Activated CD4-positive, alpha-beta memory T cell treated with anti-CD3 and anti-CD28 coated beads, Interleukin-2, amount 10 ng/mL, durations not matched to agents 7 days and 5 days (primary cell): ENCODE data around the gene MT2A. TPM values are rescaled to one million over a fixed set of nuclear protein-coding genes. Genes with fewer than 3 reads are reported as not detected.
"Not testable (repeated sequence)": the region's sequence is repeated elsewhere in the genome, so short reads cannot be mapped to it uniquely, and the experiment has no call there.

Source experiments
- CTCF ChIA-PET: fragments of 350-600 bp; sonication (Branson Sonifier 250); formaldehyde crosslinking; loops from one replicate; lab custom pipeline; 2021; ENCODE audit warnings: antibody characterized with exemption, inconsistent platforms; lab: Charles Lee
- POLR2A ChIA-PET: fragments of 350-600 bp; sonication (Branson Sonifier 250); formaldehyde crosslinking; loops from one replicate; lab custom pipeline; 2021; ENCODE audit warnings: antibody characterized with exemption; lab: Charles Lee
- DNase-seq: peaks from one replicate; pipeline ENCODE4 v3.0.0-alpha.2; 2020
- H3K27ac Mint-ChIP-seq: one replicate; pipeline ENCODE4 v1.8.0; 2021; ENCODE audit warnings: mild to moderate bottlenecking, mixed read lengths
- H3K27me3 Mint-ChIP-seq: one replicate; pipeline ENCODE4 v1.8.0; 2021; ENCODE audit warnings: mixed read lengths
- H3K36me3 Mint-ChIP-seq: one replicate; pipeline ENCODE4 v1.8.0; 2021; ENCODE audit warnings: low read depth, mixed read lengths
- H3K4me1 Mint-ChIP-seq: one replicate; pipeline ENCODE4 v1.8.0; 2021; ENCODE audit warnings: mixed read lengths
- H3K4me3 Mint-ChIP-seq: one replicate; pipeline ENCODE4 v1.8.0; 2021; ENCODE audit warnings: mild to moderate bottlenecking, mixed read lengths
- H3K9me3 Mint-ChIP-seq: one replicate; pipeline ENCODE4 v1.8.0; 2021; ENCODE audit warnings: mixed read lengths
- total RNA-seq, 2 experiments: library from RNA; stranded (reverse); gene quantifications; one replicate each; pipeline ENCODE4 v1.2.3, GENCODE V29; 2021

The MT2A gene
- total RNA-seq, 2 experiments from 2014 or later, result 47.9 to 51.4 TPM

- Mint-ChIP-seq H3K36me3 (no peaks in the 10 kb centered on the region), H3K27ac (no peak overlapping the region), H3K9me3 (no peaks in the 10 kb centered on the region), H3K27me3 (peaks cover 19% of the 10 kb centered on the region), H3K4me1 (peaks cover 53% of the 10 kb centered on the region), H3K4me3 (no peak overlapping the region)
- ChIA-PET POLR2A (interaction anchor here (3.1 to 4.1 kb wide), 2 partner anchors 12 to 69 kb away, joined by 12 to 17 read pairs; partner anchors contain the start of genes MT1E and MT1X), CTCF (interaction anchor here (1.2 to 2.6 kb wide), 3 partner anchors 12 to 37 kb away, joined by 4 to 8 read pairs (median 4); partner anchors contain the start of gene MT1E)
- DNase-seq, result no peak
Observed at GRCh38 chr16:56613706-56614105, 5.3 kb downstream of the MT2A start.

- ChIA-PET POLR2A (interaction anchor here (3.1 kb wide), 1 partner anchor 11 kb away, joined by 12 read pairs; the partner anchor contains the start of gene MT1E), CTCF (no interaction called here)
- Mint-ChIP-seq H3K27me3 (peaks cover 26% of the 10 kb centered on the region), H3K4me1 (peaks cover 45% of the 10 kb centered on the region), H3K27ac (no peak overlapping the region), H3K4me3 (no peak overlapping the region), H3K9me3 (no peaks in the 10 kb centered on the region), H3K36me3 (no peaks in the 10 kb centered on the region)
- DNase-seq, result no peak
Observed at GRCh38 chr16:56614549-56614991, 6.2 kb downstream of the MT2A start.

- CTCF ChIA-PET, result no interaction called here
- no peaks in the 10 kb centered on the region for H3K36me3 Mint-ChIP-seq
Observed at GRCh38 chr16:56615353-56615752, 7.0 kb downstream of the MT2A start.

GRCh38 chr16:56616608-56617211, 8.3 kb downstream of the MT2A start:
- ChIA-PET CTCF (no interaction called here), POLR2A (interaction anchor here (0.9 to 1.4 kb wide), 2 partner anchors 10 to 14 kb away, joined by 3 to 5 read pairs; no protein-coding TSS in a partner anchor)
- H3K4me1 Mint-ChIP-seq, result peaks cover 28% of the 10 kb centered on the region
- no peak for DNase-seq
- peaks cover 31% of the 10 kb centered on the region for H3K27me3 Mint-ChIP-seq
- no peak overlapping the region for H3K4me3 Mint-ChIP-seq
- H3K9me3 Mint-ChIP-seq, result no peaks in the 10 kb centered on the region
- no peaks in the 10 kb centered on the region for H3K36me3 Mint-ChIP-seq
- H3K27ac Mint-ChIP-seq, result no peak overlapping the region

More at GRCh38 chr16:56615353-56615752, 7.0 kb downstream of the MT2A start:
- peaks cover 30% of the 10 kb centered on the region for H3K27me3 Mint-ChIP-seq
- no peak for DNase-seq
- no peaks in the 10 kb centered on the region for H3K9me3 Mint-ChIP-seq
- no peak overlapping the region for H3K4me3 Mint-ChIP-seq
- H3K4me1 Mint-ChIP-seq, result peaks cover 38% of the 10 kb centered on the region
- POLR2A ChIA-PET, result interaction anchor here (3.1 kb wide), 1 partner anchor 10 kb away, joined by 12 read pairs; the partner anchor contains the start of gene MT1E
- no peak overlapping the region for H3K27ac Mint-ChIP-seq

GRCh38 chr16:56617212-56618085, 9.1 kb downstream of the MT2A start:
- Mint-ChIP-seq H3K27me3 (peaks cover 32% of the 10 kb centered on the region), H3K9me3 (no peaks in the 10 kb centered on the region), H3K4me3 (peak overlapping the region; percentile 6), H3K4me1 (peaks cover 27% of the 10 kb centered on the region), H3K36me3 (no peaks in the 10 kb centered on the region), H3K27ac (no peak overlapping the region)
- POLR2A ChIA-PET, result interaction anchor here (0.9 to 1.5 kb wide), 3 partner anchors 9 to 13 kb away, joined by 3 to 6 read pairs (median 5); partner anchors contain the start of gene MT2A
- CTCF ChIA-PET, result interaction anchor here (1.2 kb wide), 1 partner anchor 9 kb away, joined by 3 read pairs; the partner anchor contains the start of gene MT2A
- DNase-seq, result peak; percentile 66

- no peaks in the 10 kb centered on the region for H3K36me3 Mint-ChIP-seq
- CTCF ChIA-PET, result interaction anchor here (1.2 kb wide), 1 partner anchor 10 kb away, joined by 3 read pairs; the partner anchor contains the start of gene MT2A
Observed at GRCh38 chr16:56618138-56618537, 9.8 kb downstream of the MT2A start.

GRCh38 chr16:56620339-56620897, 12.0 kb downstream of the MT2A start:
- no peak for DNase-seq
- peaks cover 19% of the 10 kb centered on the region for H3K4me1 Mint-ChIP-seq
- no peak overlapping the region for H3K4me3 Mint-ChIP-seq
- no peaks in the 10 kb centered on the region for H3K9me3 Mint-ChIP-seq
- POLR2A ChIA-PET, result no interaction called here
- no peak overlapping the region for H3K27ac Mint-ChIP-seq
- H3K36me3 Mint-ChIP-seq, result no peaks in the 10 kb centered on the region
- CTCF ChIA-PET, result interaction anchor here (0.7 kb wide), 2 partner anchors 101 to 161 kb away, joined by 4 to 6 read pairs; no protein-coding TSS in a partner anchor
- peaks cover 46% of the 10 kb centered on the region for H3K27me3 Mint-ChIP-seq

More at GRCh38 chr16:56618138-56618537, 9.8 kb downstream of the MT2A start:
- DNase-seq, result no peak
- H3K4me3 Mint-ChIP-seq, result no peak overlapping the region
- H3K27ac Mint-ChIP-seq, result no peak overlapping the region
- H3K4me1 Mint-ChIP-seq, result peaks cover 26% of the 10 kb centered on the region
- peaks cover 33% of the 10 kb centered on the region for H3K27me3 Mint-ChIP-seq
- no peaks in the 10 kb centered on the region for H3K9me3 Mint-ChIP-seq
- POLR2A ChIA-PET, result interaction anchor here (1.5 kb wide), 1 partner anchor 10 kb away, joined by 6 read pairs; the partner anchor contains the start of gene MT2A

- H3K27ac Mint-ChIP-seq, H3K9me3 Mint-ChIP-seq, H3K4me3 Mint-ChIP-seq, POLR2A ChIA-PET, H3K36me3 Mint-ChIP-seq, DNase-seq: not testable (repeated sequence)
- peaks cover 21% of the 10 kb centered on the region for H3K4me1 Mint-ChIP-seq
- peaks cover 53% of the 10 kb centered on the region for H3K27me3 Mint-ChIP-seq
- CTCF ChIA-PET, result interaction anchor here (2.6 kb wide), 1 partner anchor 21 kb away, joined by 14 read pairs; no protein-coding TSS in a partner anchor
Observed at GRCh38 chr16:56621665-56622445, 13.5 kb downstream of the MT2A start.

- H3K27ac Mint-ChIP-seq, H3K36me3 Mint-ChIP-seq, DNase-seq, H3K4me3 Mint-ChIP-seq, H3K9me3 Mint-ChIP-seq: not testable (repeated sequence)
- POLR2A ChIA-PET, result interaction anchor here (1.2 to 4.8 kb wide), 2 partner anchors 14 to 21 kb away, joined by 3 to 96 read pairs; partner anchors contain the start of gene MT2A
- Mint-ChIP-seq H3K4me1 (peaks cover 14% of the 10 kb centered on the region), H3K27me3 (peaks cover 48% of the 10 kb centered on the region)
- CTCF ChIA-PET, result interaction anchor here (0.6 to 3.7 kb wide), 4 partner anchors 20 to 79 kb away, joined by 4 to 19 read pairs (median 10); no protein-coding TSS in a partner anchor
Observed at GRCh38 chr16:56623184-56623583, 14.8 kb downstream of the MT2A start.

- POLR2A ChIA-PET, result interaction anchor here (1.2 to 4.8 kb wide), 3 partner anchors 15 to 59 kb away, joined by 3 to 96 read pairs (median 5); partner anchors contain the start of genes MT1X and MT2A
- H3K9me3 Mint-ChIP-seq, result no peaks in the 10 kb centered on the region
Observed at GRCh38 chr16:56623637-56624036, 15.3 kb downstream of the MT2A start.

More at GRCh38 chr16:56623637-56624036, 15.3 kb downstream of the MT2A start:
- CTCF ChIA-PET, result interaction anchor here (0.6 to 3.7 kb wide), 5 partner anchors 19 to 246 kb away, joined by 4 to 19 read pairs (median 5); no protein-coding TSS in a partner anchor
- Mint-ChIP-seq H3K36me3 (no peaks in the 10 kb centered on the region), H3K27ac (no peak overlapping the region), H3K4me1 (peaks cover 14% of the 10 kb centered on the region), H3K4me3 (no peak overlapping the region), H3K27me3 (peaks cover 46% of the 10 kb centered on the region)
- DNase-seq, result no peak
